Measurements from ENCODE around the gene PDE4B.
"Not testable (repeated sequence)": the region's sequence is repeated elsewhere in the genome, so short reads cannot be mapped to it uniquely, and the experiment has no call there.

The PDE4B gene

DNA sequence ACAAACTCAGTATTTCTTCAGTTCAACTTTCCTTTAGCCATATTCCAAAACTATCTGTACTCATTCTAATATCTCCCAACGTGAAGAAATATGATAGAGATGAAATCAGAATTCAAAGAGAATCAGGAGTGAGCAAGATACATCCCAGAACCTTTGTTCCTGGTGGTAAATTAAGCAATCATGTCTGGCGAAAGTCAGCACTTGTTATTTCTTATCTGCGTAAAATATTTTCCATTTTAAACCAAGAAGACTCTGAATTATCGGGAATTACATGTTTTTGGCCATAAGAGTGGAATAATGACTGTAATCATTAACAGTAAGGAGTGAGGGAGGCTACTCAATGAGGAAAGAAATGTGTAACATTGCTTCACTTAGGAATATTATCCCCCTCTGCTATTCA lies 253.7 kb downstream of the PDE4B start:
- DNase-seq (ENCODE audit: low read depth in 1 of 2, low spot score in 1 of 2) = no peak

DNA sequence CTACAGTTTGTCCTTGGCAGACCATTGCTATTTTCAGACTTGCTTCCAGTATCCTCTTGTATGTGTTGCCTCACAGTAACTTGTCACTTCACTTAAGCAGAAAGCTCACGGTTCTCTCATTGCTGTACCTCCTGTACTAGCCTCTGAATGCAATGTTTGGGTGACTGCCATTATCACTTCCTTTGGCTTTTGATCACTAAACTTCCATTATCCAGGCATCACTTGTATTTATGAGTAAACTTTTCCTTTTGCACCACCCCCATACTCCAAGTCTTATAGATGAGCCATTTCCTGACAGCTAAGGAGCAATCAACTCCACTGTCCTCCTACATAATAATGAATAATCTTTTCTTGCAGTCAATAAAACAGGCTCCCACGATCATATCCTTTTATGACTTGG lies 255.3 kb downstream of the PDE4B start:
- DNase-seq (ENCODE audit: low read depth in 1 of 2, low spot score in 1 of 2) = no peak

DNA sequence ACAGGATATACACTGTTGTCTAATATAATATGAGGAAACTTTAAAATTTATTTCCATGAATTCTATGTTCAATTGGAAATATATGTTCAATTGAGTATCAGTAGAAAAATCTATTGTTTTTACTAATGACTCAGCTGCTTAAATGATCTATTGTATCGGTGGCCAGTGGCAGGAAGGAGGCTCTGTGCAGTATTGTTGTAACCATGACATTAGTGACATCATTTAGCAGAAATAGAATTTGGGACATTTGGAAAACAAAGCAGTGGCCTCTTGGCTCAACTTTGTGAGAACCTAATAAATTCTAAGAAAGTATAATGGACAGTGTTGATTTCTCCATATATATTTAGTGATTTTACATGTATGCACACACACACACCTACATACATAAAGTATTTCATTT lies 257.4 kb downstream of the PDE4B start:
- no peak for DNase-seq (ENCODE audit: low read depth in 1 of 2, low spot score in 1 of 2)

GRCh38 chr1:66050633-66051032 lies 257.9 kb downstream of the PDE4B start:
- no peak for DNase-seq (ENCODE audit: low read depth in 1 of 2, low spot score in 1 of 2)

DNA sequence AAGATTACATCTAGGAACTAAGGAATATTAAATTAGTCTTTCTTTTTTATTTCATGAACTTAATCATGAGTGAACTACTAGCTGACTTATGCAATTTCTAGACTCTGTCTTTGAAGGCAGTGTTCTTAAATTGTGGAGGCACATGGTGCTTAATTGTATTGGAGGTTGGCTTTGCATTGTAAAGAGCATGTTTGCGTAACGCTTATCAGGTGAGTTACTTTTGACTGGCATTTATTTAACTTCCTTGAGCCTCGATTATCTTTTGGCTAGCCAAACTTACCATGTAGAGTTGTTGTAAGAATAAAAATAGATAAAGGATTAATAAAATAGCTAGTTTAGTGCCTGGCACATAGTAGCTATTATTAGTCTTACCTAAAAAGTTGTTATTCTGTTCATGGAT lies 262.4 kb downstream of the PDE4B start:
- no peak for DNase-seq (ENCODE audit: low read depth in 1 of 2, low spot score in 1 of 2)

- DNase-seq (ENCODE audit: low read depth in 1 of 2, low spot score in 1 of 2) = not testable (repeated sequence)
Observed at GRCh38 chr1:66057448-66057847, 264.8 kb downstream of the PDE4B start.

GRCh38 chr1:66058558-66058957 lies 265.9 kb downstream of the PDE4B start:
- DNase-seq (ENCODE audit: low read depth in 1 of 2, low spot score in 1 of 2) = no peak

GRCh38 chr1:66067219-66067618 lies 274.5 kb downstream of the PDE4B start:
- DNase-seq (ENCODE audit: low read depth in 1 of 2, low spot score in 1 of 2) = not testable (repeated sequence)

- DNase-seq (ENCODE audit: low read depth in 1 of 2, low spot score in 1 of 2) = no peak
Observed at GRCh38 chr1:66069976-66070876, 277.5 kb downstream of the PDE4B start.

GRCh38 chr1:66073388-66073787 lies 280.7 kb downstream of the PDE4B start:
- no peak for DNase-seq (ENCODE audit: low read depth in 1 of 2, low spot score in 1 of 2)

- DNase-seq (ENCODE audit: low read depth in 1 of 2, low spot score in 1 of 2) = no peak
Observed at GRCh38 chr1:66074147-66074546, 281.5 kb downstream of the PDE4B start.

GRCh38 chr1:66078412-66078811 lies 285.7 kb downstream of the PDE4B start:
- no peak for DNase-seq (ENCODE audit: low read depth in 1 of 2, low spot score in 1 of 2)

DNA sequence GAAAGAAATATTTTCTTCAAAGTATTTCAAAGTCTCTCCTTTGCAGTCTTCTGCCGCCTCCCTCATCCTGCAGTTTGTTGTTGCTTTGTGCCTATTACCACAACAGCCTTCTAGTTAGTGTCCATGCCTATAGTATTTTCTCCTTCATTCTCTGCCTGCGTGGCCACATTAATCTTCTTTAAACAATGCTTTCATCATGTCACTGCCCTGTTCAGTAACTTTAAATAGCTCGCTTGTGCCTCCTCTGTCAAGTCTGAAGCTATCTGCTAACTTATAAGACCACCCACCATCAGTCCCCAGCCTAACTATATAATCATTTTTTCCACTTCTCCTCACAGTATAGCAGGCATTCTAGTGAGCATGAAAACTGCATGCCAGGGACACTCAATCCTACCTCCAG lies 290.3 kb downstream of the PDE4B start:
- no peak for DNase-seq (ENCODE audit: low read depth in 1 of 2, low spot score in 1 of 2)

- DNase-seq (ENCODE audit: low read depth in 1 of 2, low spot score in 1 of 2) = no peak
Observed at GRCh38 chr1:66084442-66084841, 291.7 kb downstream of the PDE4B start.

GRCh38 chr1:66085600-66085999 lies 292.9 kb downstream of the PDE4B start:
- no peak for DNase-seq (ENCODE audit: low read depth in 1 of 2, low spot score in 1 of 2)

- DNase-seq (ENCODE audit: low read depth in 1 of 2, low spot score in 1 of 2) = no peak
Observed at GRCh38 chr1:66088787-66089186, 296.1 kb downstream of the PDE4B start.

- no peak for DNase-seq (ENCODE audit: low read depth in 1 of 2, low spot score in 1 of 2)
Observed at GRCh38 chr1:66090859-66091457, 298.3 kb downstream of the PDE4B start.

DNA sequence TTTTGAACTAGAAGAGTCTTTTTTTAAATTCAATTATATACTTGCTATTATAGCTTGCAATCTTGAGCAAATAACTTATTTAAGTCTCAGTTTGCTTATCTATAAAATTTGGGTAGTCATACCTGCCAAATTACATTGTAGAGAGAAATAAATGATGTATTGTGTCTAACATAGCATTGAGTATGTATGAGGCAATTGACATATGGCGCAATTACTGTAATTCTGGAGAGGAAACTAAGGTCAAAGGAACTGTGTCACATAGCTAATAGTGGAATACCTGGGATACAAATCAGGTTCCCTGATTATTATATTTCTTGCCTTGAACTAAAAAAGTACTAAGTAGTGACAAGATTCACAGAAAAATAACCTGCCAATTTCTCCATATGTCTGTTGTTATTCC lies 302.5 kb downstream of the PDE4B start:
- no peak for DNase-seq (ENCODE audit: low read depth in 1 of 2, low spot score in 1 of 2)

GRCh38 chr1:66100959-66101358 lies 308.3 kb downstream of the PDE4B start:
- not testable (repeated sequence) for DNase-seq (ENCODE audit: low read depth in 1 of 2, low spot score in 1 of 2)

DNA sequence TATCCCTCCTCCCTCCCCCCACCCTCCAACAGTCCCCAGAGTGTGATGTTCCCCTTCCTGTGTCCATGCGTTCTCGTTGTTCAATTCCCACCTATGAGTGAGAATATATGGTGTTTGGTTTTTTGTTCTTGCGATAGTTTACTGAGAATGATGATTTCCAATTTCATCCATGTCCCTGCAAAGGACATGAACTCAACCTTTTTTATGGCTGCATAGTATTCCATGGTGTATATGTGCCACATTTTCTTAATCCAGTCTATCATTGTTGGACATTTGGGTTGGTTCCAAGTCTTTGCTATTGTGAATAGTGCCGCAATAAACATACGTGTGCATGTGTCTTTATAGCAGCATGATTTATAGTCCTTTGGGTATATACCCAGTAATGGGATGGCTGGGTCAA lies 311.4 kb downstream of the PDE4B start:
- DNase-seq (ENCODE audit: low read depth in 1 of 2, low spot score in 1 of 2) = not testable (repeated sequence)

GRCh38 chr1:66108624-66109023 lies 315.9 kb downstream of the PDE4B start:
- no peak for DNase-seq (ENCODE audit: low read depth in 1 of 2, low spot score in 1 of 2)

DNA sequence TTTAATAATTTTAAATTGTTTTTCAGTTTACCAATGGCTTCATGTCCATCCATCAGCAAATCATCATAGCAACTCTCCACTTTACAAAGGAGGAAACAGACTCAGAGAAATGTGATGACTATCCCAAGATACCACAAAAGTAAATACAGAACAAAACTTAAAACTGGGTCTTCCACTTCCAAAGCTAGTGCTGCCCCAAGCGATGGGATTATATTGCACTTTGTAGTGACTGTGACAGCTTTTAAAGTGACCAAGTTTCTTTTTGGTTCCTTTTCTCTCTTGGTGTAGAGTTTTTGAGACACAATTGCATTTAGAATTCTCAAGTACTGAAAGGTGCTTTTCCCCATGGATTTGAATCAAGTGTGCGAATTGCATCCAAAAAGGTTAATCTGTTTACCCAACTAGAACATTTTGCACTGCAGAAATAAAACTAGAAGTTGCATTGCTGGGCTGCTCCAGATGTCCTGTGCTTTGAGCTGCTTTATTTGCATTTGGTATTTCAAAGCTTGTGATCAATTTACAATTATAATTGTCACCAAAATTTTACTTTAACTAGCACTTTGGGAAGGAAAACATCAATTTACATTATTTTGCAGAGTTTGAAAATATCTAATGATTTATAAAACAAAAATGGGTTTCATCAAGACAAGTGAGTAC lies 320.2 kb downstream of the PDE4B start:
- no peak for DNase-seq (ENCODE audit: low read depth in 1 of 2, low spot score in 1 of 2)
